Tongue (tissue), 2 donors: ENCODE data around the gene NKAIN2. TPM values are rescaled to one million over a fixed set of nuclear protein-coding genes. Genes with fewer than 3 reads are reported as not detected.
"Not testable (repeated sequence)": the region's sequence is repeated elsewhere in the genome, so short reads cannot be mapped to it uniquely, and the experiment has no call there.

ENCODE experiments used
- DNase-seq: peaks from one replicate; pipeline ENCODE4 v3.0.0-alpha.2; 2015
- total RNA-seq: library from RNA; depleted of rRNA; stranded (reverse); fragments of >200 nt; gene quantifications from one replicate; pipeline ENCODE4 v1.2.3, GENCODE V29; 2014

Gene NKAIN2
- total RNA-seq, 1 donor from 2014 or later = 1.7 TPM

GRCh38 chr6:124099520-124099919 lies 295.9 kb downstream of the NKAIN2 start:
- DNase-seq = no peak

GRCh38 chr6:124110514-124110913 lies 306.8 kb downstream of the NKAIN2 start:
- DNase-seq = no peak

- DNase-seq = peak; percentile 87
Measured at GRCh38 chr6:124119596-124119995, 315.9 kb downstream of the NKAIN2 start.

GRCh38 chr6:124123617-124124209 lies 320.0 kb downstream of the NKAIN2 start:
- DNase-seq = no peak

- no peak for DNase-seq
Measured at GRCh38 chr6:124131259-124131658, 327.6 kb downstream of the NKAIN2 start.

- no peak for DNase-seq
Measured at GRCh38 chr6:124131779-124132178, 328.1 kb downstream of the NKAIN2 start.

GRCh38 chr6:124132256-124132655 lies 328.6 kb downstream of the NKAIN2 start:
- DNase-seq = peak; percentile 35

GRCh38 chr6:124142852-124143251 lies 339.2 kb downstream of the NKAIN2 start:
- DNase-seq = no peak

GRCh38 chr6:124143435-124143834 lies 339.8 kb downstream of the NKAIN2 start:
- DNase-seq = no peak

GRCh38 chr6:124147621-124148020 lies 344.0 kb downstream of the NKAIN2 start:
- no peak for DNase-seq

GRCh38 chr6:124148236-124148957 lies 344.7 kb downstream of the NKAIN2 start:
- no peak for DNase-seq

GRCh38 chr6:124149646-124150045 lies 346.0 kb downstream of the NKAIN2 start:
- DNase-seq = no peak

GRCh38 chr6:124158024-124158423 lies 354.4 kb downstream of the NKAIN2 start:
- DNase-seq = no peak

- no peak for DNase-seq
Measured at GRCh38 chr6:124163676-124164075, 360.0 kb downstream of the NKAIN2 start.

GRCh38 chr6:124164343-124164742 lies 360.7 kb downstream of the NKAIN2 start:
- DNase-seq = no peak

- not testable (repeated sequence) for DNase-seq
Measured at GRCh38 chr6:124167249-124167648, 363.6 kb downstream of the NKAIN2 start.

- DNase-seq = no peak
Measured at GRCh38 chr6:124190256-124190655, 386.6 kb downstream of the NKAIN2 start.

GRCh38 chr6:124193132-124193531 lies 389.5 kb downstream of the NKAIN2 start:
- DNase-seq = no peak

- DNase-seq = no peak
Measured at GRCh38 chr6:124197148-124197547, 393.5 kb downstream of the NKAIN2 start.

GRCh38 chr6:124199286-124199685 lies 395.6 kb downstream of the NKAIN2 start:
- DNase-seq = no peak

- no peak for DNase-seq
Measured at GRCh38 chr6:124200661-124201060, 397.0 kb downstream of the NKAIN2 start.

- no peak for DNase-seq
Measured at GRCh38 chr6:124203101-124203811, 399.6 kb downstream of the NKAIN2 start.

GRCh38 chr6:124203812-124204167 lies 400.1 kb downstream of the NKAIN2 start:
- DNase-seq = no peak

- DNase-seq = no peak
Measured at GRCh38 chr6:124205921-124206320, 402.3 kb downstream of the NKAIN2 start.
